Measurements from ENCODE around the gene TENM4.

TENM4 gene

DNA sequence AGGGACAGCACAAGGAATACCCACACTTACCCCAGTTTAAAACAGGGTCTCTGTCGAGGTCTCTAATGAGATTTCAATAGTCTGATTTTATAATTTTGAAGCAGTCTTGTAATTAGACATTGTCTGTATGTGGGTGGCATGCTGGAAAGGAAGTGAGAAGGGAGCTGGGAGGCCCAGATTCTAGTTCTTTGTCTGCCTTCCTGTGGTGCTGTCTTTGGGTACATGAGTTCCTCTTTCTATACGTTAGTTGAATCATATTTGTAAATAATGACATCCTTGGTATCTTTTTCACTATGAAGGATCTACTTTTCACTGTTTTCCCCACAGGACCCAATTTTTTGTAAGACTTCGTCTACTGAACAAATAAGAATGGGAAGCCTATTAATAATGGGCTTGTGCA is 42.0 kb upstream of the TENM4 start:
- no peak overlapping the region for H3K4me3 ChIP-seq (ENCODE audit: low read depth, low read length)
- TF ChIP-seq CTCF (IDR thresholded peaks at IDR 0.05; ENCODE audit: borderline replicate concordance, insufficient read depth, low read depth, low read length), result no peak

- H3K4me3 ChIP-seq (ENCODE audit: low read depth, low read length), result no peak overlapping the region
- no peak for TF ChIP-seq CTCF (IDR thresholded peaks at IDR 0.05; ENCODE audit: borderline replicate concordance, insufficient read depth, low read depth, low read length)
These were observed 41.0 kb upstream of the TENM4 start for GRCh38 chr11:79481795-79482194.

GRCh38 chr11:79480864-79481263 is 40.0 kb upstream of the TENM4 start:
- no peak overlapping the region for H3K4me3 ChIP-seq (ENCODE audit: low read depth, low read length)
- TF ChIP-seq CTCF (IDR thresholded peaks at IDR 0.05; ENCODE audit: borderline replicate concordance, insufficient read depth, low read depth, low read length), result no peak

- TF ChIP-seq CTCF (IDR thresholded peaks at IDR 0.05; ENCODE audit: borderline replicate concordance, insufficient read depth, low read depth, low read length), result no peak
- no peak overlapping the region for H3K4me3 ChIP-seq (ENCODE audit: low read depth, low read length)
These were observed 32.1 kb upstream of the TENM4 start for GRCh38 chr11:79472819-79473529.

- H3K4me3 ChIP-seq (ENCODE audit: low read depth, low read length), result no peak overlapping the region
- TF ChIP-seq CTCF (IDR thresholded peaks at IDR 0.05; ENCODE audit: borderline replicate concordance, insufficient read depth, low read depth, low read length), result no peak
These were observed 30.4 kb upstream of the TENM4 start for GRCh38 chr11:79471071-79471844.

- TF ChIP-seq CTCF (IDR thresholded peaks at IDR 0.05; ENCODE audit: borderline replicate concordance, insufficient read depth, low read depth, low read length), result no peak
These were observed 29.3 kb upstream of the TENM4 start for GRCh38 chr11:79470161-79470560.

DNA sequence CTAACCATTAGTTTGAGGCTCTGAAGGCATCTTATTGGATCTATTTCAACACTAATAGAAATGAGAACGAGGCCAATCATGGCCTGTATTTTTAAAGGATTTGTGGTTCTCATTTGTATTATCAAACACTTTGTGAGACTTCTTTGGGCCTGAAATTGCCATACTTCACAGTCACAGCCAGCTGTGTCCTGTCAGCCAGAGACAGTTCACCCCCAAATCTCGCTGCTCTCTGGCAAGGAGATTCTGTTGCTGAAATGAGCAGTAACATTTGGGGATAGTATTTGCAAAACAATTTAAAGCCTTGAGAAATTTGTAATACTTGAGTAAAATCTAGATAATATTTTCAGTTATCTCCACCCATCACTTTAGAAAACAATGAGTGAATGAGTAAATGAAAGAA is 26.9 kb upstream of the TENM4 start:
- H3K4me3 ChIP-seq (ENCODE audit: low read depth, low read length), result no peak overlapping the region
- TF ChIP-seq CTCF (IDR thresholded peaks at IDR 0.05; ENCODE audit: borderline replicate concordance, insufficient read depth, low read depth, low read length), result no peak

More at GRCh38 chr11:79470161-79470560, 29.3 kb upstream of the TENM4 start:
- H3K4me3 ChIP-seq (ENCODE audit: low read depth, low read length), result no peak overlapping the region

Data from GM12875 (cell line).